Skeletal muscle cell (primary cell): Measurements from ENCODE around the gene ASCC3.

Source experiments
- DNase-seq: peaks from one replicate; pipeline ENCODE4 v3.0.0-alpha.2; 2010; ENCODE audit warnings: low read depth
- H3K4me3 ChIP-seq: 2 replicates; pipeline ENCODE4 v1.5.1; 2011; ENCODE audit warnings: low read depth, mild to moderate bottlenecking, control low read depth, low read length, moderate library complexity

ASCC3 gene

DNA sequence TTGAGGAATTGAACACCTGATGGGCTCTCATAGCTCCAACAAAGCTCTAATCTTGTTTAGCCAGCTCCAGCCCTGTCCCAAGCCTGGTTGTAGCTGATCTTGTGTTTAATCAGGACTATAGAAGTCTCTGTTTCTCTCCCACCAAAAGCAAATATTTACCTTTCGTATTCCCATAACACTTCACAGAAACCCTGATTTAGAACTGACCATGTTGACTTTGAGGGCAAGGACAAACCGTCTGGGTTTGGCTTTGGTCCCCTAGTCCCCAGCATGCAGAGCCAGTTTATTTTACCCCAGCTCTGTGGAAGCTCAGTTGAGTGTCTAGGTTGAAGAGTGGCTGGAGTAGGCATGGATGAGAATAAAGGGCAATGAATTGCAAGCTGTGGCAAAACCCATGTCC is 398.4 kb downstream of the ASCC3 start:
- no peak for DNase-seq
- no peak overlapping the region for H3K4me3 ChIP-seq

DNA sequence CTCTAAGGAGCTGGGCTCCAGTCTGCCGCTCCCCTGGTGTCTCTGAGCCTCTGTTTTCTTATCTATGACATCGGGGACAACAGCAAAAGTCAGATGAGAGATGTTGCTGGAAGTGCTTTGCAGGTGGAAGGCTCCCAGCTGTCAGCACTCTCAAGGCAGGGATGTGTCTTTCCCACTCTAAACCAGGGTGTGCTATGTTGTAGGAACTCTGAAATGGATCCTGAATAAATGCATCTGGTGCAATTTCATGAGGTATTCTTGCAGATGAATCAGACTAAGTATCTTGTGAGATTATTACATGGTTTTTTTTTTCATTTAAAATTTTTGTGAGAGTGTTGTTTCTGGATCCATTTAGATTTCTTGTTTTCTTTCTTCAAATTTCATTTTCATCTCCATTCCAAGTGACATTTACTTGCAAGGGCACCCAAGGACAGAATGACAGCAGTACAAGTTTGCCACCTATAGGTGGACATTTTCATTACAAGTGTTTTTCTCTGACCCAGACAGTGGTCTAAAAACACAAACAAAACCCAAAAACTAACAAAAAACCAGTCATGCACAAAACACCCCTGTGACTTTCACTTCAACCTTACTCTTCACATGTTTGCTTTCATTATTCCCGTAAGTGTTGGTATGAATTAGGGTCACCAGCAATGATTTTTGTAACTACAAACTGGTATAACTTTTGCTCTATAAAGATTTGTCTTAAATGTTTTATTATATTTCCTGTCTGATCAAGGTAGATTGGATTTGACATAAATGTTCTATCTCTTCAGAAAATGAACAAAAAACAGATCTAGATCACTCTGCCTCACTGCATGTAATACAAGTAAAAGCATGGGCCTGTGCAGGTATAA is 401.7 kb downstream of the ASCC3 start:
- DNase-seq: no peak
- H3K4me3 ChIP-seq: no peak overlapping the region

DNA sequence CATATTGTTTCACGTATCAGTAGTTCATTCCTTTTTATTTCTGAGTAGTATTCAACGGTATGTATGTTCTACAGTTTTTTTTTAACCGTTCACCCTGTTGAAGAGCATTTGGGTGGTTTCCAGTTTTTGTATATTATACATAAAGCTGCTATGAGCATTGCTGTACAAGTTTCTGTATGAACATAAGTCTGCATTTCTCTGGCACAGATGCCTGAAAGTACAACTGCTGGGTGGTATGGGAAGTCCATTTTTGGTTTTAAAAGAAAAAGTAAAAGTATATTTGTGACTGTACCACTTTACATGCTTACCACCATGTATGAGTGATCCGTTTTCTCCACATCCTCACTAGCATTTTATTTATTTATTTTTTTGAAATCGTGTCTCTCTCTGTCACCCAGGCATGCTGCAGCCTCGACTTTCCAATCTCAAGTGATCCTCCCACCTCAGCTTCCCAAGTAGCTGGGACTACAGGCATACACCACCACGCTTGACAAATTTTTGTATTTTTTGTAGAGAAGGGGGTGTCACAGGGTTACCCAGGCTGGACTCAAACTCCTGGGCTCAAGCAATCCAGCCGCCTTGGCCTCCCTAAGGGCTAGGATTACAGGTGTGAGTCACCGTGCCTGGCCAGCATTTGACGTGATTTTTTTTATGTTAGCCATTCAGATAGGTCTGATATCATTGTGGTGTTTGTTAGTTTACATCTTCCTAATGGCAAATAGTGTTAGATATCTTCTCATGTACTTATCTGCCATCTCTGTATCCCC is 405.4 kb downstream of the ASCC3 start:
- DNase-seq: no peak
- H3K4me3 ChIP-seq: no peak overlapping the region

DNA sequence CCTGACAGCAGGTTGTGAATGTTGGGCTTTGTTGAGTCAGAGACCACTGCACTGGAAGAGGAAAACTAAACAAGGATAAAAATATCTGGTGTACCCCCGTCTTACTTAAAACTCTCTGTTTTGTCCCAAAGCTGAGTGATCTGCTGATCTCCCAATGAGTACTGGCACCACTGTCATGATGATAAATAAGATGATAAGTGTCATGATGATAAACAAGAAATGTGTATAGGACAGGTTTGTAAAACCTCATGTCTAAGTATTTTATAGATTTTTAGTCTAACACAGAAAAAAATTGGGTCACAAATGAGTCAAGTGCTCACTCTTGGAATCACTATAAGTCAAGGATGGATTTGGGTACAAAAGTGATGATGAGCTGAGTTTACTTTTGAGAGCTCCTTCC is 407.9 kb downstream of the ASCC3 start:
- H3K4me3 ChIP-seq: no peak overlapping the region
- DNase-seq: no peak

DNA sequence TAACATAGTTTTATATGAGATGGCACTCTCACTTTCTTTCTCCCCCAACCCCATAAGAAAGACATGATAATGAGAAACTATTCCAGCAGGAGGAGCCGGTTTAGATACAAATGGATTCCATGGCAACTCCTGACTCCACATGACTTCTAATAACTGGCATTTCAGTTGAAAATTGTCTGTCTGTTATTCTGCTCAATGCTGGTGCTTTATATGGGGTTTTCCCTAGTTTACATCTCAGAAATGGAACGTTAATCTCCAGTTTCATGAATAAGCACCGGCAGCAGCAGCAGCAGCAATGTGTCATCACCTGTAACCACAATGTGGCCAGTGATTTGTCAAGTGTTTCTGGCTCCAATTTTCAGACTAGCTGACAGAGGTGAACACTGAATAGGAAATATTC is 408.5 kb downstream of the ASCC3 start:
- DNase-seq: no peak
- no peak overlapping the region for H3K4me3 ChIP-seq

DNA sequence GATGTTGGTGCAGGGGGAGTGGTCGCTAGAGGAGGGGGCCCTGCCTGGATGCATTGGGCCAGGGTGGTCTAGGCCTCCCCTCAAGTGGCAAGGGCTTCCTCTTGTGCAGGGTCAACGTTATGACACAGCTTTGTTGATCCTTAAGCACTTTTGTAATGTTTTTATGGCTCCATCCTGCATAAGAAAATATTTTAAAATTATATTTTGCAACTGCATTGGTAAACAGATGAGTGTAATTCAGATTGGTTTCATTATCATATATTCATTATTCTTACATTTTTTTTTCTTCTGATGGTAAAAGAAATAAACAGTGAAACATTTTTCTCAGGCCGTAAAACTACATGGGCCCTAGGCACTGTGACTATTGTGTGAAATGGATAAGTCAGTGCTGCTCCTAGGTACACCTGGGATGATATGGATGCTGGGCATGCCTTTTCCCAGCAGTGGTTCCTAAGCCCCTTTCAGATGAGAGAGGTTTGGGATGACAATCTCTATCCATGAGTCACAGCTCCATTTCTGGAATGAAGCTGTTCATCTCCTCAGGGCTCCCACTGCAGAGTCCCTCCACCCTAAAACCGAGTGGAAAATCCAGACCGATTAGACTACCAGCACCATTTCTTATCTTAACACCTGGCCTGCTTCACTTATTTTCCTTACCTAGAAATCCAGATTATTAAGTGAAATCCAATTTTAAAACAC is 410.6 kb downstream of the ASCC3 start:
- no peak for DNase-seq
- H3K4me3 ChIP-seq: no peak overlapping the region

DNA sequence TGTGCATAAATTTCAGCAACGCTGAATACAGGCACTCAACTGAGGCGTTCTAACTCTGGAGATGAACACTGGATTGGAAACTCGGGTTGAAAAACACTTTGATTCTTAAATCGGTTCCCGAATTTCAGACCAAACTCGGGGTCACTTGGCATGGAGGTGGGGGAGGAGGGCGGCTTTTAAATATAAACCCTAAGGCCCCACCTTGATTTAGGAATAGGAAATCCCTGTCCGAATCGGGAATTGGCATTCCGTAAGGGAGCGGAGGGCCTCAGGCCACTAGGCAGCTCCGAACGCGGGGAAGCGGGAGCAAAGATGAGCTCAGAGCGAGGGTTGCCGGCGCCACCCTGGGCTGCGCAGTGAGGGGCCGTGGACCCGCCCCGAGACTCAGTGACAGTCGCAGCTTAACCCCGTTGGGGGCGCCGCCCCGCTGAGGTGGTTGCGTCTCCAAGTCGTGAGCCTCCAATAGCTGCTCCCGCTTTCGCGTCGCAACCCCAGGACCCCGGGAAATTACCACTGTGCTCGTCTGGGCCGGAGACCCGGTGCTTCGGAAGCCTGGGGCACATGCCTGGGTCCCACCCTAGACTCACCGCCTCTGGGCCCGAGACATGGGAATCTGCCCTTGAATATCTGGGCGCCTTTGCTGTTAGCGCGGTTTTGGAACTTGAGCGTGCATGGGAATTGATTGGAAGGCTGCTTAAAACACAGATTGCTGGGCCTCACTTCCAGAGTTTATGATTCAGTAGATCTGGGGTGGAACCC is 411.8 kb downstream of the ASCC3 start:
- no peak overlapping the region for H3K4me3 ChIP-seq
- DNase-seq: no peak

DNA sequence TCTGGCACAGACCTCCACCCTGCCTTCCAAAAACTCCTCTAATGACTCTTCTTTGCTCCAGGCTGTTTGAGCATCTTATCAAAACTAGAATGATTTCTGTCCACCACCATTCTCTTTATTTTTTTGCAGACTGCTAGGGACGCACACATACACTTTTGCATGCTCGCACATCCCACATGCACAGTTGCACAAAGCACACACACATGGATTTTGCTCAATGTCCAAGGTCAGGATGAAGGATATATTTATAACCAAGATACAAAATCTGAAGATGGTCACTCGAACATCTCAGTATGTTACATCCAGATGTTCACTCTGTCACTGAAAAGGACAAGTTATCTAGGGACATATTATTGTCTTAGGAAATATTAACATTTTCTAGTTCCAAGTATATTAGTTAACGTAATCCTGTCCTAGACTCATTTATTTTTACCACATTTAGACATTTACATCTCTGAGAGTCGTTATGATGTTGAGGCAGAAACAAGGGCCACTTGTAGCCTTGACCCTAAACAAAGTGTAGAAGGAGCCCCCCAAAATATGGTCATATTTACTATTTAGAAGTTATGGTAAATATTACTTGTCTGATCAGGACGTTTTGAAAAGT is 413.0 kb downstream of the ASCC3 start:
- DNase-seq: no peak
- no peak overlapping the region for H3K4me3 ChIP-seq

DNA sequence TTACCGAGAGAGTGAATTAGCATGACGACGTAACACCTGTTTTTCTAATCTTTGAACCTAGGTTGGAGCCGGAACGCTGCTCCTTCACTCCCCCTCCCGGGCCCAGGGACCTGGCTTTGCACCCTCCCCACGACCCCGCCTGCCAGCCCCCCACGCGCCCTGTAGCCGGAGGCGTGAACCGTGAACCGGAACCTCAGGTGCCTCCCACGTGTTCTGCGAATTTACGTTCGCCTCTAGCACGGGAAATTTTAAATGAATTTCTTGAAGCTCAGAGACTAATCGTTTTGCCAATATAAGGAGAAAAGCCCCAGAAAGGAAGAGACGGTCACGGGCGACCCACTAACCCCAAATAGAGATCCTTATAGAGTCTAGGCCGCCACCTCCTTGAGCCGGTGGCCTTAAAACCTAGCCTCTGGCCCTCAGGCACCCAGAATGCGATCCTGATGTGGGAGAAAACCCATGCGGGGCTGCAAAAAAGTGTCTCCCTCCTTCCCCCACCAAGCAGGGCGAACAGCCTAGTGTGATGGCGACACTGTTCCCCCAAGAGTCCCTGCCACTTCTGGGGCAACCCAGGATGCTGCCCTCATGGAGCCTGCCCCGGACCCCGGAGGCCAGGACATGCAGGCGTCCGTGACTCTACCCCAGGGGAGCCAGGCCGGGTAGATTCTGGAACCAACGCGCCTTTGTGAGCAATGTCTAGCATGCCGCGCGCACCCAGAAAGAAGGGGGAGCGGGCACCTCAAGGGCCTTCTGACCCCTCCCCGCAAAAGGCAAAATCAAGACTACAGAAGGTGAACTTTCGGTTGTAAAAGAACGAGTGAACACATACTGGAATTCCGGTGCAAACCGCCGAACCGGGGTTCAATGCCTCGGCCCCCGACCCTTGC is 413.8 kb downstream of the ASCC3 start:
- H3K4me3 ChIP-seq: no peak overlapping the region
- DNase-seq: no peak

DNA sequence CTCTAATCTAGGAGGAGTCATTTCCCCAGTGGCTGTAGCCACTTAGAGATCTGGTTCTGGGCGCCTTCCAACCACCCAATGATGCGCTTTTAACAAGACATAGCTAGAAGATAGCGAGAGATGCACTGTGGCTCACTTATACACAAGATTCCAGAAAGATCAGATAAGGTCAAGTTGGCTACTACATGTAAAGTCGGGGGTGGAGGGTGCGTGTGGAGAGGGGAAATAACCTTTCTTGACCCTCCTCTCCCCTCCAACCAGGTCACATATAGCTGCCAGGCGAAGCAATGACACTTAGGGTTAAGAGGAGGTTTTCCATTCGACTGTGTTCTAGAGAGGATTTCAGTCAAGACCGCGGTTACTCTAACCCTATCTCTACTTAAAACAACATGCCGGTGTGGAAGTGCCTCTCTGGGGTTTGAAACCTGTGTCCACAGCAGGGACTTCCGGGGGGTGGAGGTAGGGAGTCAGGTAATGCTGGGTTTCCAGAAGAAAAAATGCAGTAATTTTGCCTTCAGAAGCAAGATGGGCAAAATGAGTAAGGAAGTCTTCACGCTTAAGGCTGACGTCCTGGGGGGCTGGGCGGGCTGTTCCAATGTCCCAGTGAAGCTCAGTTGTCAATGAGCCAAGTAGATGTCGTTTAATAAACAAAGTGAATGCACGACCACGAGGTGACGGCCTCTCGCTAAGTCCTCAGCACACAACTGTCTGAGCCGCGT is 414.6 kb downstream of the ASCC3 start:
- H3K4me3 ChIP-seq: no peak overlapping the region
- DNase-seq: no peak

DNA sequence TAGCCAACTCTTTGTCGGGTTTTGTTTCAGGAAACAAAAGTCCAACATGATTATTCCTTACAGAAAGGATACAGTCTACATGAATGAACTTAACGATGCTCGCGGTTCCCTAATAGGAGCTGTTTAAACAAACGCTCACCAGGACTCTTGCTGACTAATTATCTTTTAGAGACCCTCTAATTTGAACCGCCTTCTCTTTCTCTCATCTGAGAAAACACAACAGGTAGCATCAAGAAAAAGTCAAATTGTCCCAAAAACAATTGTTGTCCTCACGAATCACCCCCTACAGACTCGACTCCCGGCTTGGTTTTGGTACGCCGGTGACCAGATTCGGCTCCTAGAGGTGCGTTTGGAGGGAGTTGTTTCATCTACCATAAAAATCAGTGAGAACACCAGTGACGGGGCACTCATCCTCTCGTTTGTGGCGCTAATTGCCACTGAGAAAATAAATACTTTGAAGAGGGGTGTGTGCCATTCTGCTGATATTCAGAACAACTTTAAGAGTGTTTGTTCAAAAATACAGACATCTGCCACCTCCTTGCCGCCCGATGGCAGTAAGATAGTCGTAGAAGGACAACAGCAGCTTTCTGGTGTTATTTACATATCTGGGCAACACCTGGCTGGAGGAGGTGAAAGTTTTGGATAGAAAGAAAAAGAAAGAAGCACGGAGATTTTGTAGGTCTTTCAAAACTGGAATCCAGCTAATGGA is 415.3 kb downstream of the ASCC3 start:
- H3K4me3 ChIP-seq: no peak overlapping the region
- DNase-seq: no peak

DNA sequence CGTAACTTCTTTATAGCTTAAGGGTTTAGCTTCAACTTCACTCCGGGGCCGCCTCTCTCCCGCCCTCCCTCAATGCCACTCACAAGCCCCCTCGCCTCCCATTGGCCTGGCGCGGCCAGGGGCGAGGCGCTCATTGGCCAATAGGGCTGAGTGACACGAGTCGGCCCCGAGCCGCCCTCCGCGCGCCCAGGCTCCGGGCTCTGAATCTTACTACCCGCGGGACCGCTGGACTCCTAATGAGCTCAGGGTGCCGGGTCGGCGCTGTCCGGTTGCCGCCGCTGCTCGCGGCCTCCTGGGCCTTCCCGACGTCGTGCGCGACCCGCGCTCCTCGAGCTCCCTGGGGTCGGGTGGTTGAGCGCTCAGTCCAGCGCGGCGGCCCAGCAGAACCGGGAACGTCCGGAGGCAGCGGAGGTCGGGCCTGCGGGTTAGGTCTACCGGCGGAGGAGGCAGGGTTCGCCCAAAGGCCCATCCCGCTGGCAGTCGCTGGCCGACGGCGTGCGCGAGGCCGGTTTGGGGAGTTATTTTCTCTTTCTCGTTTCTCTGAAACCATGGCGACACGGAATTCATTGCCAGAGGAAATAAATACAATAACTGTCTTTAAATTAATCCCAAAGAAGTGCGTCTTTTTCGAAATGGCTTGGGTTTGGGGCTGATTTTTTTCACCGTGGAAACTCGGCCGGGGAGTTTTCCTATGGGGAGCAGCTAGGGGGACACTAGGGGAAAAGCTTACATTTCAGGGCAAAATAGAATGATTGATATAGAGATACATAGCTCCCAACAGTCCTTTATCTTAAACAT is 416.0 kb downstream of the ASCC3 start, which contains the start of gene SIM1:
SIM1 (minus strand) TSS at position 19 of the 798 bp plus-strand sequence. CDS start 1,453 bp downstream, outside the sequence.
- peak; percentile 51 for DNase-seq
- peak within 1 kb of the TSS; percentile 57 for H3K4me3 ChIP-seq

DNA sequence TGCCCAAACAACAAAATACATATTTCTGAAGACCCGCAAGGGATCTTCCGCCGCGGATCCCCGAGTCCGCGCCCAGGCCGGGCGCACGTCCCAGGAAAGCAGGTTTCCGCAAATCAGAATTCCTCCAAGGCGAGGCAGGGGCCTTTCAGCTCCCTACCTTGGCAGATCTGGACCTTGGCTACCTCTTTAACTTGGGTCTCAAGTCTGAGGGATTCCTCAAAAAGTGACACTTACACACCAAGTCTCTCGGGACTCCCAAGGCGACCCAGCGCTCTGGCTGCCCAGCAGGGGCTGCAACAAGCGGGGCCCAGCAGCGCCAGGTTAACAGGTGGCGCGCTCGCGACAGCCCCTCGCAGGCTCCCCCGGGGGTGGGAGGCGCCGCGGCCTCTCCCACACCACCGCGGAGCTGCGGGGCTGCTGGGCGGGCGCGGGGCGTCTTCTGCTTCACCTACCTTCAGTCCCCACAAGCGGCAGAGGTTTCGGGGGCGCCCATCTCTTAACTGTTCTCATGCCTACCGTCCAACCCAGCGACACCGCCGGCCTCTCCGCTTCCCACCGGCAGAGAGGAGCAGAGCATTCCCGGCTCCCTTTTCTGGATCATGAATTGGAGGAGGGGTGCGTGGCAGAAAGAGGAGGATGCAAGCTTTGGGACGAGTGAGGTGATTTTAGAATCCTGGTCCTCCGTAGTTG is 416.8 kb downstream of the ASCC3 start:
- DNase-seq: no peak
- peak overlapping the region; percentile 57 for H3K4me3 ChIP-seq

DNA sequence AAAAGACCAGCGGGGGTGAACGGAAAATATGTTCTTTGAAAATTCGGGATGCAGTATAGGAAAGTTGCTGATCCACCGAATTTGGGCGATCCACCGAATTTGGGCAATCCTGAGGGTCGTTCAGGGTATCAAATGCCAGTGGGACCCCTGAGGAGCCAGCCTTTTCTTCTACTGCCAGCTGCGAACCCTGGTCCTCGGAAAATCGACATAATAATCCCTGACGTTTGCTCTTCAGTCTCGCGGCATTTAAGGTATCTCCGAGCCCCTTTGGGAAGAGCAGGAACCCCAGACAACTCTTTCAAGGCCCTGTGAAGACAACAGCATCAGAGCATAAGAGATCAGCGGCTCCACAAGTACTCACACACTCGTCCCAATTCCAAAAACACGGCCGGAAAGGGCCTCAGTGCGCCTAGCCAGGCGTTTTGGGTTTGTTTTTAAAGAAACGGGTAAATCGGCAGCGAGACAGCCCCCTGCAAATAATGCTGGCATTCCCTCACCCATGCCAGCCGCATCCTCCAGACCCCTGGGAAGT is 417.4 kb downstream of the ASCC3 start:
- peak overlapping the region; percentile 57 for H3K4me3 ChIP-seq
- no peak for DNase-seq
